NCI-H128 (cell line): ENCODE results near the gene PALS2.

Experiments
- DNase-seq: peaks from one replicate; lab custom pipeline; 2025; ENCODE audit not compliant: unreplicated experiment; lab: John Stamatoyannopoulos, UW

Gene PALS2

DNA sequence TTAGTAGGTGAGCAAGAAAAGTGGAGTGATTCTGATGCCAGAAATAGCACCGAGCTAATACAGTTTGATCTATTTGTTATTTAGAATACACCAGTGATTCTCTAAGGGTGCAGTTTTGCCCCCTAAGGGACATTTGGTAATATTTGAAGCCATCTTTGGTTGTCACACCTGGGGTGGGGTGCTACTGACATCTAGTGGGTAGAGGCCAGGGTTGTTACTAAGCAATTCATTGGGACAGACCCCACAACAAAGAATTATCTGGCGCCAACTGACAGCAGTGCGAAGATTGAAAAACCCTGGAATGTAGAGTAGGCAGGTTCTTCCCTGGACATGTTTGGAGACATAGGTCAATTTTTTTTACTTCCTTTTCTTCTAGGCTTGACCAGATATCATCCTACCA is 14.6 kb downstream of the PALS2 start:
- DNase-seq, result no peak

DNA sequence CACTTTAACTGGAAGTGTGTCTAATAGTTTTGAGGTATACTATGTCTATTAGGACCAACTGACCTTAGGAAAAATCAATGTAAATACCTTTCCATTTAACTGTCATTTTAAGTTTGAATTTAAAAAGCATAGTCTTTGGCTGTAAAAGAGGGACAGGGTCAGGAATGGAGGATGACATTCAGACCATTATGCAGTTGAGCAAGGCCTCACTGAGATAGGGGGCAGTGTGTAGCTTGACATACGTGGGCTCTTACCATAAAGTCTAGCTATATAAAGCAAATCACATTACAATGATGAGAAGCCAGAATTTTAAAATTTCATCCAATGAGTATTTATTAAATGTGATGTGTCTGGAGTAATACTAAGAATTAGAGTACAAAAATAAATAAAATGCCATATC is 17.9 kb downstream of the PALS2 start:
- no peak for DNase-seq

DNA sequence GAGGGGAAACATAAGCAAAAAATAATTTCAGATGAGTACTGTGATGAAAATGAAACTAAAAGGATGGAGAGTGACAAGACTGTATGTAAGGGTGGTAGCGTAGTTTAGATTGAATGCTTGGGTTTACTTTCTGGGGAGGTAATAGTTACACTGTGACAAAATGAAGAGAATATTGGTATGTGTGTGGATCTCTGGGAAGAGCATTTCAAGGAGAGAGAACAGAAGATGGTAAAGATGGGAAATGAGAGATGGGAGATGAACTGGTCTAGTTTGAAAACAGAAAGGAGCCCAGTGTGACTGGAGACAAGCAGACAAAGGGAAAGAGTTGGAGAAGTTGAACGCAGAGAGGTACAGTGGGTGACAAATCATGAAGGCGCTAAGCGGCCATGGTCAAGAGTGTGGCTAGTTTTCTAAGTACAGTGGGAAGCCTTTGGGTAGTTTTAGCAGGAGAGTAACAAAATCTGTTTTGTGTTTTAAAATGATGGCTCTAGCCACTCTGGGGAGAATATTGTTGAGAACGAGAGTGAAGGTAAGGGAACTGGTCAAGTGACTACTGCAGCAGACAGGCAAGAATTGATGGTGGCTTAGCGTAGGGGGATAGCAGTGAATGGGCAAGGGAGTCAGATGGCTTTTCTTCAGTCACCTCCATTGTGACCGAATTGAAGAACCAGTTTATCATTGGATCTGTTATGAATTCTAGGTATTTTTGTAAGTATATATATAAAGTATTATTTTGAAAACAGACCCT is 22.6 kb downstream of the PALS2 start:
- no peak for DNase-seq

DNA sequence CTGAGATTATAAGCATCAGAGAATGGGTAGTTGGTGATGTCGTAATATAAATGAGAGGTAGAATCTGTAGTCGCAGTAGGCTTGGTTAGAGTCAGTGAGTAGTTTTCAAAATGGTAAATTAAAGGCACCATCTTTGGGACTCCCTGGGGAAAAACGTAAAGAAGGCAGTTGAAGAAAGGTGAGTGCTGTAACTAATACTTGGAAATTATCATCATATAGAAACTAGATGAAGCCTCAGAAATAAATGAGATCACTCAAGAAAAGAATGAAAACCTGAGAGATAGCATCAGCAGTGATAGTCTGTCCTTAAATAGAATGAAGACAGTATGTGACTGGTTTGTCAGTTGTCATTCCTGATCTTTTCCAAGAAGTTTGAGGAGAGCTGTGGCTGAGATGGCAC is 23.8 kb downstream of the PALS2 start:
- DNase-seq, result no peak

DNA sequence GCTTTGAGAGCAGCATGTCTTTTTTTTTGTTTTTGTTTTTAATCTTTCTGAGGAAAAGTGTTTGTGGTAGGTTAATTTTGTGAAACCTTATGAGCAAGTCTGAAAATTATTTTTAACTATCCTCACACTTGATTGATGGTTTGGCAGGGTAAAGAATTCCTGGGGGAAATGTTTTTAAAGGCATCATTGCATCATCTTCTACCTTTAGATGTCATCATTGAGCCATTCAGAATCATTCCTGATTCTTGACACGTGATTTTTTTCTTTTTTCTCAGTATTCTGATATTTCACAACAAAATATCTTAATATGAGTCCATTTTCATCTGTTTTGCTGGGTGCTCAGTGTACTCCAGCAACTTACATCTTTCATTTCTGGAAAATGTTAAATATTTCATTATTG is 28.3 kb downstream of the PALS2 start:
- no peak for DNase-seq

DNA sequence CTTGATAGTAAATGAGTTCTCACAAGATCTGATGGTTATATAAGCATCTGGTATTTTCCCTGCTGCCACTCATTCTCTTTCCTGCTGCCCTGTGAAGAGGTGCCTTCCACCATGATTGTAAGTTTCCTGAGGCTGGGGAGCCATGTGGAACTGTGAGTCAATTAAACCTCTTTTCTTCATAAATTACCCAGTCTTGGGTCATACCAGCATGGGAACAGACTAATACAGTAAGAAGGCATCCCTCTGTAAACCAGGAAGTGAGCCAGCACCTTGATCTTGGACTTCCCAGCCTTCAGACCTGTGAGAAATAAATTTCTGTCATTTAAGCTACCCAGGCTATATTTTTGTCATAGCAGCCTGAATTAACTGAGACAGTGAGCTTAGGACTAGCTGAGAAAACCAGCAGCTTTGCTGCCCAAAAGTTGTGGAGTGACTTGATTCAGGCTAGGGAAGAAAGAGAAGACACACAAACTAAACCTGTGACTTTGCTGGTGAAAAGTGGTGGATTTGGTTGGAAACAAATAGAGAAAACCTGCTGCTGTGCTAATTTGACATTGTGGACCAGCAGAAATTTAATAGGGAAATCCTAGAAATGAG is 29.7 kb downstream of the PALS2 start:
- DNase-seq, result no peak

DNA sequence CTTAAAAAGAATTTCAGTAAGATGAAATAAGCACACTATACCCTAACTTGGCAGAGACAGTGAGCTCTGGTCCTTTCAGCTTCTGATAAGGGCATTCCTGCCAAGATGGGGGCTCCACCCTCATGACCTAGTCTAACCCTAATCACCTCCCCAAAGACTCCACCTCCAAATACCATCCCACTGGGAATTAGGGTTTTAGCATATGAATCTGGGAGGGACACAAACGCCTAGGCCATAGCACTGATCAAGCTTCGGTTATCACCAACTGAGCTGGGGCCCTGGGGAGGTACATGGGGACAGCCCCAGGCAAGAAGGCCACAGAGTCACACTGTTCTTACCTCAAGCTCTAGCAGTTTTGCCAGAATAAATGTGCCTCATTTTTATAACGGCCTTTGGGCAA is 31.4 kb downstream of the PALS2 start:
- DNase-seq, result no peak

DNA sequence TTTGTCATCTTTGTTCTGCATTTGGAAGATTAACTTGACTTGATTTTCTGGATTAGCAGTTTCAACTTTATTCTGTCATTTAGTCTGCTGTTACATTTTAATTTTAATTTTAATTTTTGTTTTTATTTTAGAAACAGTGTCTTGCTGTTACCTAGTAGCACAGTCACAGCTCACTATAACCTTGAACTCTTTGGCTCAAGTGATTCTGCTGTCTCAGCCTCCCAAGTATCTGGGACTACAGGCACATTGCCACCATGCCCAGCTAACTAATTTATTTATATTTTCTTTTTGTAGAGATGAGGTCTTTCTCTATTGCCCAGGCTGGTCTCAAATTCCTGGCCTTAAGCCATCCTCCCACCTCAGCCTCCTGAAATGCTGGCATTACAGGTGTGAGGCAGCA is 35.3 kb downstream of the PALS2 start:
- DNase-seq, result no peak

DNA sequence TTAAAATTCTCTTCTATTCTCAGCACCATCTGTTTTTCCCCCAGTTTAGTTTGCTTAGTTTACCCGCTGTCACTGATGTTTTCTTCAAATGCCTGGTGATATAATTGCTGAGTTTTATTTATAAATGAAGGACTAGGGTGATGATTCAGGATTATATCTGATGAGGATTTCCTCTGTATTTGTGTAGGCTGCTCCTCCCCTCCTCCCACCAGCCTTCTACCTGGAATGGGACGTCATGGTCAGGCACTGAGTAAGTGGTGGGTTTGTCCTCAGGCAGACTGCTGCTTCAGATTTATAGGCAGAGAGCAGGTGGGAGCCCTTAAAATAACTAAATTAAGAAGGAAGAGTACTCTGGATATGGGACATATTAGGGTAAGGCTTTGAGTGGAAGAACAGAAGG is 35.8 kb downstream of the PALS2 start:
- no peak for DNase-seq

DNA sequence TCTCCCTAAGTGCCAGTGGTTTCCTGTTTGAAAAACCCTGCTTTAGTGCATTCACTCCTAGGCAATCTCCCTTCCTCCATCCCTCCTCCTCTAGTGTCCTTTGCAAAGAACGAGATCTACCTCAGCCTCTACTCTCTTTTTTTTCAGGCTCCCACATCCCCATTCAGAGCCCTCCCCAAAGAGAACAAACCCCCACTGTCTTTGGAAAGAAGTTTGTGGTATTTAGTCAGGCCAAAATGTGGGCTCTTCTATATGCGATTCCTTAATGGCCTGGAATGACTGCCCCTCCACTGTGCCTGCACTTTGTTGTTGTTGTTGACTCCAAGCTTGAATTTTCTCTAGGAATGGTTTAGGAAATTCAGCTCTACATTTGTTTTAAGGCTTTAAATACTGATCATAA is 36.3 kb downstream of the PALS2 start:
- DNase-seq, result no peak

DNA sequence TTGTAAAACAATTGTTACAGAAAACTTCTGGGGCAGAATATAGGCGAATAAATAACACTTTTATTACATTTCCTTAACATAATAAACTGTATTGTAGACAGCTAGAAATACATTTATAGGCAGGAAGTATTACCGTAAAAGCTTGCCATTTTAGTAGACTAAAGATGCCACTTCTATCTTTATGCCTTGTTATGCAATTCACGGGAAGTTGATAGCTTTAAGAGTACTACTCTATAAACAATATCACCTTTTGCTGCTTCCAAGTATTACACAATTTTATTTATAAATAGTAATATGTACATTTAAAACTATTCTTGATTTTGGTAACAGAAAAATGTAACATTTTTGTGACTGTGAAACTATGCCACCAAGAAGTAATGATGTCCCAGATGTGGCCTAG is 37.9 kb downstream of the PALS2 start:
- DNase-seq, result no peak

DNA sequence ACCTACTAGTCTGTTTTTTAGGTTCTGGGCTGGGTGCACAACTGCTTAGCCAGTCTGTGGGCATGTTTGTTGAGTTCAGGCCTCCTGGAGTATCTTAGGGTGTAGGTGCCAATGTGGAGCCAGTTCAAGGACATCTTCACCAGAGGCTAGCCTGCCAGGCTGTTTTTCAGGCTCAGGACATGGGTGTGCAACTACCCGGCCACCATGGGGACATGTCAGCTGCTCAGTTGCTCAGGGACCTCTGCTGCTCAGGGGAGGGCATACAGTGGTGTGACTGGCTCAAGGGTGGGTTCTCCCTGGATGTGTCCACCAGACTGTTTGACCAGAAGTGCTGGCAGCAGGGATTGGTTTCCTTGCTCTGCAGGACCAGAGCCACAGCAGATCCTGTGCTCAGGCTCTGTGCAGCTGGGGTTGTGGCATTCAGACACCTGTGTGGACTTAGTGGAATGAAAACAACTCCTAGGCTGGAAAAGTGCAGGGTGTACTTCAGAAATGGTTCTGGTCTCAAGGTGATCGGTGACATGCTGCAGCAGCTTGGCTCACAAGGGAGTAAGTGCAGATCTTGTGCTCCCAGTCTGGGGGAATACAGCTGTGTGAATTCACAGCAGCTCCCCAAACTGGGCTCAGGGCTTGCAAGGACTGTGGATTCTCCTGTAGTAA is 44.8 kb downstream of the PALS2 start:
- no peak for DNase-seq

DNA sequence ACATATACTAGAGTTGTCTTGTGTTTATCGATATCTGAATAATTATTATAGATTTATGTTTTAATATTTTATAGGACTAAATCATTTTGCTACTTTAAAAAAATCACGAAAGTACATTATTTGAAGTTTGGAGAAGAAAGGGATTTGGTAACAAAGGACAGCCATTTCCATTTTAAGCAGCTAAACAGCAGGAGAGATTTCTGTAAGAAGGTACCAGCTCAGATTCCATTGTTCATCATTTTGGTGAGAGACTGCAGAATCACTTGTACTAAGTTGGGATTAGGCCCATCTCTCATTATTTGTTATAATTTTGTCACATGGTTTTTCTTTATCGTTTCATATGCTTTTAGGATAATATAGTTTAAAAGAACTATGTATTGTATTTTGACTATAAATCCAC is 46.7 kb downstream of the PALS2 start:
- DNase-seq, result no peak

DNA sequence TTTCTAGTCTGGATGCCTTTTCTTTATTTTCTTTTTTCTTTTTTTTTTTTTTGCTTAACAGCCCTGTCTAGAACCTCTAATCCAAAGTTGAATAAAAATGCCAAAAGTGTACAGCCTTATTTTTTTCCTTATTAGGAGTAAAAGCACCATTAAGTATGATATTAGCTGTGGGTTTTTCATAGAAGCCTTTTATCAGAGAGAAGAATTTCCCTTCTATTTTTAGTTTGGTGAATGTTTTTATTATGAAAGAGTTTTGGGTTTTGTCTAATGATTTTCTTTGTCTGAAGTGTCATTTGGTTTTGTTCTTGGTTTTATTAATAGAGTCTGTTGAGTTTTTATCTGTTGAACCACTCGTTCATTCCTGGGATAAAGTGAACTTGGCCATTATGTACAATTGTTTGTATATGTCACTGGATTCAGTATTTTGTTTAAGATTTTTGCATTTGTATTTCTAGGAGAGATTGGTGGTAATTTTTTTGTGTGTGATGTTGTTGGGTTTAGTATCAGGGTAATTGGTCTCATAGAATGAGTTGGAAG is 49.5 kb downstream of the PALS2 start:
- no peak for DNase-seq
